Activated CD8-positive, alpha-beta memory T cell treated with anti-CD3 and anti-CD28 coated beads for 36 hours (primary cell): ENCODE results near the gene FEV. TPM values are rescaled to one million over a fixed set of nuclear protein-coding genes. Genes with fewer than 3 reads are reported as not detected.

Experiments used
- CTCF ChIA-PET: fragments of 350-600 bp; sonication (Branson Sonifier 250); formaldehyde crosslinking; loops from one replicate; lab custom pipeline; 2021; ENCODE audit warnings: antibody characterized with exemption; lab: Charles Lee
- POLR2A ChIA-PET: fragments of 350-600 bp; sonication (Branson Sonifier 250); formaldehyde crosslinking; loops from one replicate; lab custom pipeline; 2021; ENCODE audit warnings: antibody characterized with exemption; lab: Charles Lee
- total RNA-seq, 2 experiments: library from RNA; stranded (reverse); gene quantifications; one replicate each; pipeline ENCODE4 v1.2.3, GENCODE V29; 2021

The FEV gene
- total RNA-seq, 2 experiments from 2014 or later = not detected

DNA sequence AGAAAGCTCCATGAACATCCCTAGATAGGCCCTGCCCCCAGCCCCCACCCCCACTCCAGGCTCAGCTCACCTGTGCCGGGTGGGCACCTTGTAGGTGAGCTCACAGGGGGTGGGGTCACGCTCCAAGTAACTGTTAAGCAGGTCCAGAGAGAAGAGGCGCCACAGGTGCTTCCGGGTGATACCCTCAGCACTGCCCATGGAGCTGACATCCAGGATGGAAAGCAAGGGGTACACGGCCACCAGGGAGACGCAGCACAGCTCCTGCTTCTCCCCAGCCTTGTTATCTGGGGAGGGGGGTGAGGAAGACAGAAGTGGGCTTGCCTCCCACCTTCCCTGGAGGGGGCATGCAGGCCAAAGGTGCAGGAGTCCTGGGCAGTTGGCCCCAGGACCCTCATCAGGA is 34.5 kb upstream of the FEV start:
- ChIA-PET POLR2A (no interaction called here), CTCF (interaction anchor here (2.3 kb wide), 1 partner anchor 10 kb away, joined by 11 read pairs; no protein-coding TSS in a partner anchor)

DNA sequence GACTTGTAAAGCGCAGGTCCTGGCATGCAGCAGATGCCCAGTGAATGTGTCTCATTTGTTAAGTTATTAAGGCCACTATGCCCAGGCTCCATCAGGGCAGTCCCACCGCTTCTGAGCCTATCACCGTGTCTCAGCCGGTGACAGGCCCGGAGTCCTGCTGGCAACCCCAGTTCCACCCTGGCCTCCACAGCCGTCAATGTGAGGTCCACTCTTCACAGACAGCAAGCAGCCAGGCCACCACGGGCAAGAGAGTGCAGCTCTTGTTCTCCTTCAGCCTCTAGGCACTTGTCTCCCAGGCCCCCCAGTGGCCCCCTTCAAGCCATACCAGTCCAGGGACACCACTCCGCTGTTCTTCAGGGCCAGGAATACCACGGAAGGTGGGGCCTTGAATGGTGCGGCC is 33.7 kb upstream of the FEV start:
- POLR2A ChIA-PET = no interaction called here
- CTCF ChIA-PET = interaction anchor here (2.3 kb wide), 1 partner anchor 11 kb away, joined by 11 read pairs; no protein-coding TSS in a partner anchor

DNA sequence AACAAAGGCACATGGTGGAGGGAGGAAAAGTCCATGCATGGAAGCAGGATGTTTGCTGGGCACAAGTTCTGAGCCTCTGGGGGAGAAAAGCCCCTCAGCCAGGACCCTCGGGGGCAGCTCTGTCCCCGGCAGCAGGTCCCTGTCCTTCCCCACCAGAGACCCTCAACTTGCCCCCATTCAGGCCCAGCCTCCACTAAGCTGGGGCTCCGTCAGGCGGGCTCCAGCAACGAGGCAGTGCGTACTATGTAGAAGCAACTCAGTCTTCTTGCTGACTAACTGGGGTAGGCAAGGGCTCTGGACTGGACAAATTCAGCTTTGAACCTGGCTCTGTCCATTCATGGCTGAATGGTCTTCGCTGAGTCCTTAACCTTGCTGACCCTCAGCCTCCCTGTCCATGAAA is 33.3 kb upstream of the FEV start:
- CTCF ChIA-PET = interaction anchor here (1.0 kb wide), 1 partner anchor 12 kb away, joined by 3 read pairs; no protein-coding TSS in a partner anchor
- POLR2A ChIA-PET = no interaction called here

DNA sequence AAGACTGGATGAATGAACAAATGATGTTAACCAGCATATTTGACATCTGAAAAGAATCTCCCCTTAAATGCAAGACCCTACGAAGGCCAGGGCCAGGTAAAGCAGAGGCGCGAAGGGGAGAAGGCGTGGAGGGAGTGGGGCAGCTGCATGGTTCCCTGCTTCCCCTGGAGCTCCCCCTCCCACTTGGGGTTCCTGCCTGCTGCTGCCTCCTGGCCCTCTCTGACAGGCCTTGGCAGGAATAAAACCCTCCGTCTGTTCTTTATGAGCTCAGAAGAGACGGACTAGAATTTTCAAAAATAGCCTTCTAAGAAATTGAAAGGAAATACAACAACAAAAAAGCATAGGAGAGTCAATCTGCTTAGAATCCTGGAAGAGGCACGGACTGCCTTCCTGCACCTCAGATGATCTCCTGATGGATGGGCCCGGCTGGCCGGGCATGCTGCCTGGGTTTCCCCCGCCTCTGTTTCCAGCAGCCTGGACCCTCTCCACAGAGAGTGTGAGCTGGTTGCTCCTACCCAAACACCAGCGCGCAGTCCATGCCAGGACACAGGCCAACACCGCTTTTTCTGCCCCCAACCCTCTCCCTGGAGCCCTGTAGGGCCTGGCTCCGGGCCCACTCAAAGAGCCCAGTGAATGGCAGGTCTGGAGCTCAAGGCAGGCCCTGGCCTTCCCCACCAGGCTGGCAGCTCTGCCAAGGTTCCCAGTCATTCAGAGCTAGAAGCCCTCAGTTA is 32.4 kb upstream of the FEV start:
- ChIA-PET CTCF (interaction anchor here (0.8 to 1.1 kb wide), 3 partner anchors 11 to 37 kb away, joined by 3 to 4 read pairs (median 3); no protein-coding TSS in a partner anchor), POLR2A (no interaction called here)

DNA sequence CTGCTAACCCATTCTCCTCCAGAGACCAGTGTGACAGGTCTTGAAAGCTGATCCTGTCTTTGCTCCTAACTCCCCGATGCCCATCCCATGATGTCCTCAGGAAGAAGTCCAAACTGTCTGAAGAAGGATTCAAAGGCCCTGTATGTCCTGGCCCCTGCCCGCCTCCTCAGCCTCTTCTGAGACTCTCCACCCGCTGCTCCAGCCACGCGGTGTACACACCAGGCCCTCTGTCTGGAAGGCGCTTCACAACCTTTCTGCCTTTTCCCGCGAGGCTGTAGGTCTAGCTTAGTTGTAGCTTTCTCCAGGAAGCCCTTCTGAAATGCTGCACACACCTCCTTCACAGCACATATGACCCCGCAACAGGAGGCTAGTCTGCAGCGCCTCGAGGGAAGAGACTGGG is 31.7 kb upstream of the FEV start:
- POLR2A ChIA-PET = no interaction called here
- CTCF ChIA-PET = interaction anchor here (0.8 to 1.1 kb wide), 2 partner anchors 12 to 37 kb away, joined by 3 to 4 read pairs; no protein-coding TSS in a partner anchor

GRCh38 chr2:219010873-219011272 is 25.9 kb upstream of the FEV start:
- POLR2A ChIA-PET = no interaction called here
- CTCF ChIA-PET = interaction anchor here (0.6 to 1.3 kb wide), 7 partner anchors 9 to 515 kb away, joined by 3 to 6 read pairs (median 3); no protein-coding TSS in a partner anchor

DNA sequence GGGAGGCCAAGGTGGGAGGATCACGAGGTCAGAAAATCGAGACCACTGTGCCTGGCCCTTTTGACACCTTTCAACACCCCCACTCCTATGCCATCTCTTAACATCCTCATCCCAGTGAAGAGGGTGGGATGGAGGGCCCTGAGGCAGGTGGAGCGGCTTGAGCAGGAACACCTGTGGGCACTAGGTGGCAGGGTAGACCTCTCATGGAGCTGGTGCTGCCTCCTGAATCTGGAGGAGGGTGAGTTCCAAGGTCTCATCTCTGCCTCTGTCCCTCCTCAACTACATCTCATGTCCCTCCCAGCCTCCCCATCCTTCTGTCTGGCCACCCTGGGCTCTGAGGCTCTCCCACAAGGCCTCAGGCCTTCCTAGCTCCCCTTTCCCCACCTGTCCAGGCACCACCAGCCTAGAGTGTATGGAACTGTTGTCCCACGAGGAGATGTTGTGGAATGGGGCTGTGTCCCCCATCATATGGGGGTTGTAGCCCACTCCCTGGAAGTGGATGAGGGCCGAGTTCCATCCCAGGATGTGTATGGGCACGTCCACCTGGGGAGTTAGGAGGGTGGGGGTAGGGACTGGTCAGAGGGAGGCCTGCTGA is 25.3 kb upstream of the FEV start:
- ChIA-PET POLR2A (interaction anchor here (0.6 kb wide), 1 partner anchor 323 kb away, joined by 3 read pairs; no protein-coding TSS in a partner anchor), CTCF (interaction anchor here (0.6 to 1.3 kb wide), 7 partner anchors 8 to 514 kb away, joined by 3 to 6 read pairs (median 3); no protein-coding TSS in a partner anchor)

DNA sequence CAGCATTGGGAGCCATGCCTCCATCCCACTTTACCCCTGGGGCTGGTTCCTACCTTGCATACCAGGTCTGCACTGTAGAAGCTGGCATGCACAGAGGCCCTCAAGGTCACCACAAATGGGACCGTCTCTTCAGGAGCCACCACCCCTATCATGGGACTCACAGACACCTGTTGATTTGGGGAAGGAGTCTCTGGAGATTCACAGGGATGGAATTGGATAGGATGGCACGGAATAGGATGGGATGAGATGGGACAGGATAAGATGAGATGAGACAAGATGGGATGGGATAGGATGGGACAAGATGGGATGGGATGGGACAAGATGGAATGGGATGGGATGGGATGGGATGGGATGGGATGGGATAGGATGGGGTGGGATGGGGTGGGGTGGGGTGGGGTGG is 24.3 kb upstream of the FEV start:
- ChIA-PET CTCF (no interaction called here), POLR2A (no interaction called here)

- ChIA-PET CTCF (interaction anchor here (1.1 to 2.3 kb wide), 2 partner anchors 24 to 199 kb away, joined by 3 to 10 read pairs; no protein-coding TSS in a partner anchor), POLR2A (no interaction called here)
Measured at GRCh38 chr2:219003979-219004378, 19.0 kb upstream of the FEV start.

DNA sequence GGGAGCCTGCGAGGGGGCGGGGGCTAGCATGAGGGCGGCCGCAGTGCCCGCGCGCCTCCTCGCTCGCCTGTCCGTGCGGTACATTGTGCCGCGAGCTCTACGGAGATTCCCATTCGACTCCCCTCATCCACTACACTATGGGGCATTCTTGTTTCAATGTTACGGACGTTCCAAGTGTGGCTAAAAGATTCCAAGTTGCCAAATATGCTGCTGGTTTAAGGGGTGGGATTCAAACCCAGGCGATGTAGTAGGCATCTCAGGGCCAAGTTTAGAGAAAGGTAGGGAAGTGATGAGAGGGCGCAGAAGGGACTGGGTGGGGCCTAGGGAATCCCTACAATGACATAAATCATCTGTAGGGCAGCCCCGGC is 18.3 kb upstream of the FEV start:
- POLR2A ChIA-PET = no interaction called here
- CTCF ChIA-PET = interaction anchor here (0.6 to 2.3 kb wide), 5 partner anchors 8 to 200 kb away, joined by 3 to 10 read pairs (median 6); no protein-coding TSS in a partner anchor

DNA sequence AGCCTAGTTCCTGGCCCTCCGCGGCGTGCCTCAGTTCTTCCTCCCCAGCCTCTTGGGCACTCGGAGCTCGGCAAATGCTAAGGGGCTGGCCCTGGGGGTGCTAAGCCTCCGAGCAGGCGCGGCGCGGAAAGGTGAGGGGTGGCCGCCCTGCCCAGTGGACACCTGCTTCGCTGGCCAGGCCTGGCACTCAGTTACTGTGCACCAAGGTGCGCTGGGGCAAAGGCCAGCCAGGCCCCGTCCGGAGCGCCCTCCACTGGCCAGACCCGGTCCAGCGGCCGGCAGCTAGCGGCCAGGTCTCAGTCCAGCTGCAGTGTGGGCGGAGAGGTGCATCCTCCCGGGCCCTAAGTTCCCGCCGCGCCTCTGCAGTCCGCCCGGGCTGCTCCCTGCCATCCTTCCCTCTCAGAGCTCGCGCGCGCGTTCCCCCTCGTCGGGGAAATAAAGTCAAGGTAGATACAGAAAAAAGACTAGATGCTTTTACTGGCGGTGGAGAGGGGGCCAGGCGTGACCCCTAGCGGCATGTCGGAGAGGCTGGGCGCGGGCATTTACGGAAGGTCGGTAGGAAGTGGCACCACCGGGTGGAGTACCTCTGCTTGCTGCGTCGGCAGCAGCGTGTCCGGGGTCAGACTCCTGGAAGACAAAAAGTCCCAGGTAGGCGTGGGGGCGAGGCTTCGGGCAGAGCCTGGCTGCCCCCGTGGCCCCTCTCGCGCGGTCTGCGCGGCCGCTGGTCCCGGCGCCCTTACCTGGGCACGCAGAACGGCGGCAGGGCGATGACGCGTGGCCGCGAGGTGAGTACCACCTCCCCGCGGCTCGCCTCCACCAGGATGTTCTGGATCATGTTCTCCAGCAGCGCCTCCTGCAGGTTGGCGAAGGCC is 17.6 kb upstream of the FEV start:
- POLR2A ChIA-PET = no interaction called here

GRCh38 chr2:219001577-219002394 is 16.8 kb upstream of the FEV start:
- CTCF ChIA-PET = interaction anchor here (1.1 to 2.1 kb wide), 4 partner anchors 9 to 28 kb away, joined by 4 to 14 read pairs (median 8); no protein-coding TSS in a partner anchor
- POLR2A ChIA-PET = no interaction called here

More for the DNA sequence above, 17.6 kb upstream of the FEV start:
- CTCF ChIA-PET = interaction anchor here (1.1 to 2.1 kb wide), 5 partner anchors 8 to 201 kb away, joined by 3 to 14 read pairs (median 6); no protein-coding TSS in a partner anchor

- POLR2A ChIA-PET = no interaction called here
- CTCF ChIA-PET = interaction anchor here (1.7 to 2.1 kb wide), 2 partner anchors 20 to 21 kb away, joined by 9 to 14 read pairs; no protein-coding TSS in a partner anchor
Measured at GRCh38 chr2:219001100-219001576, 16.2 kb upstream of the FEV start.

DNA sequence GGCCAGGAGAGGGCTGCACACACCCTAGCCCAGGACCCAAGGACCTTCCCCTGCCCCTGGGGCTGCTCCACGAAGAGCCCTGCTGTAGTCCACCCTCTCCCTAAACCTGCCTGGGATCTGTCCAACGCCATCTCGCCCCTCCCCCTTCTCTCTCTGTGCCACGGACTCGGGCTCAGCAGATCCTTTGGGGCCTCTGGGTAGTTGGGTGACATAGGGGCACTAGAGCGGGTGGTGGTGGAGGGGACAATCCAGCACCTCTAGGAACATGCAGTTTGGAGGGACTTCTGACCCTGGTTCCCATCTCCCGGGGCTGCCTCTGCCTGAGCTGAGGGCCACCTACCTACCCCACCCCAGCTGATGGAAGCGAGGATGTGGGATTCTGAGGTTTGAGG is 15.6 kb upstream of the FEV start:
- POLR2A ChIA-PET = no interaction called here
- CTCF ChIA-PET = no interaction called here

- CTCF ChIA-PET = interaction anchor here (2.4 to 7.7 kb wide), 2 partner anchors 18 to 30 kb away, joined by 8 to 76 read pairs; partner anchors contain the start of gene FEV
- POLR2A ChIA-PET = no interaction called here
Measured at GRCh38 chr2:218999881-219000568, 15.0 kb upstream of the FEV start.

DNA sequence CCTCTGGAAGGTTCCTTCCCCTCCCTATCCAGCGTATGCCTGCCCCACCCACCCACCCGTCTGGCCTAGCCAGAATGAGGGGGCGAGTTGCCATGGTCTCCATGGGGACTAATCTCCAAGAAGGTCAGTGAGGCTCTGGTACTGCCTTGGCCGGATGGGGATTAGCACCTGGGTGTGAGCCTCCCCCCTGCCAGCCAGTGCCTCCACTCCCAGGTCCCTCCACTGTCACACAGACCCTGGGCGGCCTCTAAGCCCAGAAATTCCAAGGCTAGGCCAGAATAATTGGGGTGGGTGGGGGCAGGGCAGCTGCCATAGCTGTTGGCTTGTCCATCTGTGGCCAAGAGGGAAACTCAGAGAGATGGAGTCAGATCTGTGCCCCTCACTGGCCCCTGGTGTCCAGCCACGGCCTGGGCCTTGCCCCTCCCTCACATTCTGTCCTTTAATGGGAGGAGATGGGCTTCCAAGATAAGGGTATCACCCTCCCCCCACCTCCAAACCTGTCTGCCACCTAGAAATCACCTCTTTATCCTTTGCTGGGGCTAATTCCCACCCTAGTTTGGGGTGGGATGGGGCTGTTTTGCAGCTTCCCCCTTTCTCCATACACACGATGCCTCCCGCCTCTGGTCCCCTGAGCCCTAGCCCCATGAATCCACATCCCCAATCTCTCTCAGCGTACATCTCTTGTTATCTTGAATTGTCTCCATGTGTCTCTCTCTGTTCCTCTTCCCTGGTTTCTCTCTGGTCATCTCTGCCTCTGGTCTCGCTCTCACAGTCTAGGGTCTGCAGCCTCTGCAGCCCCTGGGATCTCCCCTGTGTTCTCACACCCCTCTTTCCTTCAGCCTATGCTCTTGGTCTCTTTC is 14.3 kb upstream of the FEV start:
- ChIA-PET CTCF (interaction anchor here (2.4 to 7.7 kb wide), 2 partner anchors 17 to 30 kb away, joined by 8 to 76 read pairs; partner anchors contain the start of gene FEV), POLR2A (no interaction called here)
